ENCODE data around the gene NSL1. TPM values are rescaled to one million over a fixed set of nuclear protein-coding genes. Genes with fewer than 3 reads are reported as not detected.

The NSL1 gene
- total RNA-seq, 1 experiment from 2014 or later, result 36.4 TPM

DNA sequence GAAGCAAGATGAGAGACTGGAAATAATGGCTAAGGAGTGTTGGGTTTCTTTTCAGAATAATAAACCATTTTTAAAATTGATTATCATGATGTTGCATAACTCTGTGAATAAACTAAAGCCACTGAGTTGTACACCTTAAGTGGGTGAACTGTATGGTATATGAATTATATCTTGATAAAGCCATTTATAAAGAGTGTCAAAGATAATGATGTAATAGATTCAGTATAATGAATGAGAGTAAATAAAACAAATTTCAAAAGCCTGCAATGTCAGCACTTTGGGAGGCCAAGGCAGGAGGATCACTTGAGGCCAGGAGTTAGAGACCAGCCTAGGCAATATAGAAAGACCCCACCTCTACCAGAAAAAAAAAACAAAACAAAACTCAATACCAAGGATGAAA is 16.3 kb downstream of the NSL1 start:
- Histone ChIP-seq H3K36me3 (ENCODE audit: control insufficient read depth in 1 of 2, insufficient read depth in 2 of 2, low read length in 2 of 2) (no peaks in the 10 kb centered on the region; a peak in 1 of 4 replicates), H3K9me3 (ENCODE audit: control insufficient read depth in 1 of 2, insufficient read depth in 1 of 2, low read depth in 1 of 2, low read length in 2 of 2) (no peaks in the 10 kb centered on the region), H3K9ac (ENCODE audit: low read length) (no peak overlapping the region), H3K9me2 (ENCODE audit: insufficient read depth) (no peaks in the 10 kb centered on the region), H3K27ac (ENCODE audit: low read depth, low read length) (no peak overlapping the region), H3K79me2 (ENCODE audit: insufficient read depth, low read length) (peaks cover 6% of the 10 kb centered on the region), H3K4me3 (replicated peaks in 1 of 2; ENCODE audit: low read depth in 1 of 2, low read length in 2 of 2) (no peak overlapping the region), H4K20me1 (ENCODE audit: insufficient read depth) (no peaks in the 10 kb centered on the region), H3K4me2 (ENCODE audit: low read length) (no peak overlapping the region), H3K27me3 (ENCODE audit: insufficient read depth, low read length) (no peaks in the 10 kb centered on the region), H2AFZ (ENCODE audit: low read depth, low read length, poor library complexity, severe bottlenecking) (no peak overlapping the region), H3K4me1 (ENCODE audit: control insufficient read depth in 1 of 2, insufficient read depth in 2 of 2, low read length in 2 of 2) (no peaks in the 10 kb centered on the region)
- intact Hi-C loops (cut with micrococcal nuclease), result no loop called here
- BruUV-seq (replicated peaks), result no TSS peak
- ChIA-PET CTCF (interaction anchor here (1.2 kb wide), 1 partner anchor 25 kb away, joined by 4 read pairs; no protein-coding TSS in a partner anchor), RAD21 (ENCODE audit: low non-redundant PET in 1 of 2, low total read pairs in 2 of 2, uncharacterized antibody in 2 of 2, unreplicated experiment in 2 of 2) (no interaction called here), POLR2A (no interaction called here)
- ATAC-seq (no peak), DNase-seq (ENCODE audit: low read depth, low spot score) (no peak)
- no peak for TF ChIP-seq EZH2phosphoT487 (IDR thresholded peaks at IDR 0.05; ENCODE audit: borderline replicate concordance)
- TF ChIP-seq SIN3A (IDR thresholded peaks at IDR 0.05; ENCODE audit: low read depth), result no peak
- TF ChIP-seq CEBPB (IDR thresholded peaks at IDR 0.05; ENCODE audit: low read depth), result no peak
- TF ChIP-seq, protein P1, sequence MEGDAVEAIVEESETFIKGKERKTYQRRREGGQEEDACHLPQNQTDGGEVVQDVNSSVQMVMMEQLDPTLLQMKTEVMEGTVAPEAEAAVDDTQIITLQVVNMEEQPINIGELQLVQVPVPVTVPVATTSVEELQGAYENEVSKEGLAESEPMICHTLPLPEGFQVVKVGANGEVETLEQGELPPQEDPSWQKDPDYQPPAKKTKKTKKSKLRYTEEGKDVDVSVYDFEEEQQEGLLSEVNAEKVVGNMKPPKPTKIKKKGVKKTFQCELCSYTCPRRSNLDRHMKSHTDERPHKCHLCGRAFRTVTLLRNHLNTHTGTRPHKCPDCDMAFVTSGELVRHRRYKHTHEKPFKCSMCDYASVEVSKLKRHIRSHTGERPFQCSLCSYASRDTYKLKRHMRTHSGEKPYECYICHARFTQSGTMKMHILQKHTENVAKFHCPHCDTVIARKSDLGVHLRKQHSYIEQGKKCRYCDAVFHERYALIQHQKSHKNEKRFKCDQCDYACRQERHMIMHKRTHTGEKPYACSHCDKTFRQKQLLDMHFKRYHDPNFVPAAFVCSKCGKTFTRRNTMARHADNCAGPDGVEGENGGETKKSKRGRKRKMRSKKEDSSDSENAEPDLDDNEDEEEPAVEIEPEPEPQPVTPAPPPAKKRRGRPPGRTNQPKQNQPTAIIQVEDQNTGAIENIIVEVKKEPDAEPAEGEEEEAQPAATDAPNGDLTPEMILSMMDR (IDR thresholded peaks at IDR 0.05 in 2 of 3, conservative IDR thresholded peaks at IDR 0.05 in 1 of 3; ENCODE audit: borderline replicate concordance in 1 of 3, insufficient read depth in 1 of 3, low read depth in 2 of 3, low read length in 2 of 3), result no peak
- TF ChIP-seq POLR2AphosphoS5 (IDR thresholded peaks at IDR 0.05; ENCODE audit: low read depth, low read length), result no peak
- TF ChIP-seq, protein P2, sequence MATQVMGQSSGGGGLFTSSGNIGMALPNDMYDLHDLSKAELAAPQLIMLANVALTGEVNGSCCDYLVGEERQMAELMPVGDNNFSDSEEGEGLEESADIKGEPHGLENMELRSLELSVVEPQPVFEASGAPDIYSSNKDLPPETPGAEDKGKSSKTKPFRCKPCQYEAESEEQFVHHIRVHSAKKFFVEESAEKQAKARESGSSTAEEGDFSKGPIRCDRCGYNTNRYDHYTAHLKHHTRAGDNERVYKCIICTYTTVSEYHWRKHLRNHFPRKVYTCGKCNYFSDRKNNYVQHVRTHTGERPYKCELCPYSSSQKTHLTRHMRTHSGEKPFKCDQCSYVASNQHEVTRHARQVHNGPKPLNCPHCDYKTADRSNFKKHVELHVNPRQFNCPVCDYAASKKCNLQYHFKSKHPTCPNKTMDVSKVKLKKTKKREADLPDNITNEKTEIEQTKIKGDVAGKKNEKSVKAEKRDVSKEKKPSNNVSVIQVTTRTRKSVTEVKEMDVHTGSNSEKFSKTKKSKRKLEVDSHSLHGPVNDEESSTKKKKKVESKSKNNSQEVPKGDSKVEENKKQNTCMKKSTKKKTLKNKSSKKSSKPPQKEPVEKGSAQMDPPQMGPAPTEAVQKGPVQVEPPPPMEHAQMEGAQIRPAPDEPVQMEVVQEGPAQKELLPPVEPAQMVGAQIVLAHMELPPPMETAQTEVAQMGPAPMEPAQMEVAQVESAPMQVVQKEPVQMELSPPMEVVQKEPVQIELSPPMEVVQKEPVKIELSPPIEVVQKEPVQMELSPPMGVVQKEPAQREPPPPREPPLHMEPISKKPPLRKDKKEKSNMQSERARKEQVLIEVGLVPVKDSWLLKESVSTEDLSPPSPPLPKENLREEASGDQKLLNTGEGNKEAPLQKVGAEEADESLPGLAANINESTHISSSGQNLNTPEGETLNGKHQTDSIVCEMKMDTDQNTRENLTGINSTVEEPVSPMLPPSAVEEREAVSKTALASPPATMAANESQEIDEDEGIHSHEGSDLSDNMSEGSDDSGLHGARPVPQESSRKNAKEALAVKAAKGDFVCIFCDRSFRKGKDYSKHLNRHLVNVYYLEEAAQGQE (IDR thresholded peaks at IDR 0.05; ENCODE audit: low read depth), result no peak
- TF ChIP-seq EZH2 (IDR thresholded peaks at IDR 0.05), result no peak
- TF ChIP-seq POLR2A (IDR thresholded peaks at IDR 0.05; ENCODE audit: borderline replicate concordance, extremely low read depth, insufficient read depth, insufficient read length), result no peak
- TF ChIP-seq, protein P3, sequence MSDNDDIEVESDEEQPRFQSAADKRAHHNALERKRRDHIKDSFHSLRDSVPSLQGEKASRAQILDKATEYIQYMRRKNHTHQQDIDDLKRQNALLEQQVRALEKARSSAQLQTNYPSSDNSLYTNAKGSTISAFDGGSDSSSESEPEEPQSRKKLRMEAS (IDR thresholded peaks at IDR 0.05), result no peak
- TF ChIP-seq, protein P4, sequence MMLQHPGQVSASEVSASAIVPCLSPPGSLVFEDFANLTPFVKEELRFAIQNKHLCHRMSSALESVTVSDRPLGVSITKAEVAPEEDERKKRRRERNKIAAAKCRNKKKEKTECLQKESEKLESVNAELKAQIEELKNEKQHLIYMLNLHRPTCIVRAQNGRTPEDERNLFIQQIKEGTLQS (IDR thresholded peaks at IDR 0.05), result no peak
- TF ChIP-seq CBX3 (IDR thresholded peaks at IDR 0.05; ENCODE audit: low read depth), result no peak
- TF ChIP-seq, protein P5, sequence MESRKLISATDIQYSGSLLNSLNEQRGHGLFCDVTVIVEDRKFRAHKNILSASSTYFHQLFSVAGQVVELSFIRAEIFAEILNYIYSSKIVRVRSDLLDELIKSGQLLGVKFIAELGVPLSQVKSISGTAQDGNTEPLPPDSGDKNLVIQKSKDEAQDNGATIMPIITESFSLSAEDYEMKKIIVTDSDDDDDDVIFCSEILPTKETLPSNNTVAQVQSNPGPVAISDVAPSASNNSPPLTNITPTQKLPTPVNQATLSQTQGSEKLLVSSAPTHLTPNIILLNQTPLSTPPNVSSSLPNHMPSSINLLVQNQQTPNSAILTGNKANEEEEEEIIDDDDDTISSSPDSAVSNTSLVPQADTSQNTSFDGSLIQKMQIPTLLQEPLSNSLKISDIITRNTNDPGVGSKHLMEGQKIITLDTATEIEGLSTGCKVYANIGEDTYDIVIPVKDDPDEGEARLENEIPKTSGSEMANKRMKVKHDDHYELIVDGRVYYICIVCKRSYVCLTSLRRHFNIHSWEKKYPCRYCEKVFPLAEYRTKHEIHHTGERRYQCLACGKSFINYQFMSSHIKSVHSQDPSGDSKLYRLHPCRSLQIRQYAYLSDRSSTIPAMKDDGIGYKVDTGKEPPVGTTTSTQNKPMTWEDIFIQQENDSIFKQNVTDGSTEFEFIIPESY (IDR thresholded peaks at IDR 0.05; ENCODE audit: extremely low read depth, insufficient replicate concordance, low read length), result no peak
- TF ChIP-seq ZNF274 (IDR thresholded peaks at IDR 0.05; ENCODE audit: low read depth, low read length), result no peak
- TF ChIP-seq SP1 (IDR thresholded peaks at IDR 0.05; ENCODE audit: low read depth), result no peak
- TF ChIP-seq RAD21 (IDR thresholded peaks at IDR 0.05; ENCODE audit: low read depth), result no peak
